H9 (cell line): ENCODE data around the gene LIN54. TPM values are rescaled to one million over a fixed set of nuclear protein-coding genes. Genes with fewer than 3 reads are reported as not detected.

Source experiments
- DNase-seq: peaks from one replicate; pipeline ENCODE4 v3.0.0-alpha.2; 2017
- H2AFZ ChIP-seq: one replicate; pipeline ENCODE4 v1.6.1; 2013; ENCODE audit warnings: mild to moderate bottlenecking, low read length, control low read depth, moderate library complexity
- H2AK5ac ChIP-seq: 2 replicates; pipeline ENCODE4 v1.6.1; 2013; ENCODE audit warnings: low read length, control low read depth, mixed read lengths; ENCODE audit not compliant: insufficient read length
- H2BK120ac ChIP-seq: one replicate; pipeline ENCODE4 v1.6.1; 2013; ENCODE audit warnings: low read depth, mild to moderate bottlenecking, low read length, control low read depth, inconsistent platforms; ENCODE audit not compliant: poor library complexity, severe bottlenecking
- H2BK12ac ChIP-seq: 2 replicates; pipeline ENCODE4 v1.6.1; 2013; ENCODE audit warnings: low read length, control low read depth, mixed read lengths, low read depth; ENCODE audit not compliant: insufficient read length
- H2BK15ac ChIP-seq: 2 replicates; pipeline ENCODE4 v1.6.1; 2013; ENCODE audit warnings: low read depth, low read length, control low read depth
- H2BK20ac ChIP-seq: one replicate; pipeline ENCODE4 v1.6.1; 2013; ENCODE audit warnings: low read depth, mild to moderate bottlenecking, low read length, control low read depth, inconsistent platforms; ENCODE audit not compliant: poor library complexity, severe bottlenecking
- H2BK5ac ChIP-seq: 2 replicates; pipeline ENCODE4 v1.6.1; 2013; ENCODE audit warnings: low read length, control low read depth, mixed read lengths; ENCODE audit not compliant: insufficient read length
- H3K14ac ChIP-seq: 2 replicates; pipeline ENCODE4 v1.6.1; 2013; ENCODE audit warnings: low read length, control low read depth; ENCODE audit not compliant: insufficient read depth
- H3K18ac ChIP-seq: 2 replicates; pipeline ENCODE4 v1.6.1; 2013; ENCODE audit warnings: low read depth, mild to moderate bottlenecking, mixed read lengths, low read length, control low read depth; ENCODE audit not compliant: insufficient read length
- H3K23ac ChIP-seq: 2 replicates; pipeline ENCODE4 v1.6.1; 2013; ENCODE audit warnings: low read length, control low read depth, mixed read lengths, low read depth; ENCODE audit not compliant: insufficient read length
- H3K23me2 ChIP-seq: 2 replicates; pipeline ENCODE4 v1.6.1; 2013; ENCODE audit warnings: low read depth, mild to moderate bottlenecking, mixed read lengths, low read length, control low read depth; ENCODE audit not compliant: insufficient read length, poor library complexity, severe bottlenecking
- H3K27ac ChIP-seq: 2 replicates; pipeline ENCODE4 v1.5.1; 2013; ENCODE audit warnings: low read length, control low read depth, mixed read lengths, low read depth; ENCODE audit not compliant: insufficient read length
- H3K27me3 ChIP-seq: 2 replicates; pipeline ENCODE4 v1.6.1; 2013; ENCODE audit warnings: low read length, control low read depth, inconsistent platforms; ENCODE audit not compliant: insufficient read depth
- H3K4ac ChIP-seq: 2 replicates; pipeline ENCODE4 v1.6.1; 2013; ENCODE audit warnings: low read depth, mild to moderate bottlenecking, control low read depth, inconsistent platforms, low read length, moderate library complexity
- H3K4me1 ChIP-seq: 2 replicates; pipeline ENCODE4 v1.6.1; 2013; ENCODE audit warnings: low read length, control low read depth, inconsistent platforms; ENCODE audit not compliant: insufficient read depth
- H3K4me2 ChIP-seq: 2 replicates; pipeline ENCODE4 v1.6.1; 2013; ENCODE audit warnings: low read length, control low read depth, mixed read lengths; ENCODE audit not compliant: insufficient read length, insufficient read depth
- H3K56ac ChIP-seq: 2 replicates; pipeline ENCODE4 v1.6.1; 2013; ENCODE audit warnings: low read depth, mild to moderate bottlenecking, mixed read lengths, low read length, control low read depth; ENCODE audit not compliant: insufficient read length
- H3K79me1 ChIP-seq: 2 replicates; pipeline ENCODE4 v1.6.1; 2013; ENCODE audit warnings: low read depth, mild to moderate bottlenecking, moderate library complexity, low read length, control low read depth, inconsistent platforms; ENCODE audit not compliant: insufficient read depth, poor library complexity, severe bottlenecking
- H3K79me2 ChIP-seq: 2 replicates; pipeline ENCODE4 v1.6.1; 2013; ENCODE audit warnings: low read length, control low read depth, inconsistent platforms; ENCODE audit not compliant: insufficient read depth
- H3K9ac ChIP-seq: 2 replicates; pipeline ENCODE4 v1.6.1; 2013; ENCODE audit warnings: low read length, control low read depth, mixed read lengths; ENCODE audit not compliant: insufficient read length; ENCODE audit errors: extremely low read depth
- H3K9me3 ChIP-seq: one replicate; pipeline ENCODE4 v1.6.1; 2013; ENCODE audit warnings: low read depth, low read length, inconsistent platforms; ENCODE audit not compliant: control insufficient read depth
- H3T11ph ChIP-seq: one replicate; pipeline ENCODE4 v1.6.1; 2013; ENCODE audit warnings: mild to moderate bottlenecking, low read length, control low read depth, inconsistent platforms
- H4K20me1 ChIP-seq: one replicate; pipeline ENCODE4 v1.6.1; 2013; ENCODE audit not compliant: control insufficient read depth, insufficient read length, insufficient read depth
- H4K5ac ChIP-seq: 2 replicates; pipeline ENCODE4 v1.6.1; 2013; ENCODE audit warnings: low read depth, mild to moderate bottlenecking, mixed read lengths, low read length, control low read depth; ENCODE audit not compliant: insufficient read length
- H4K8ac ChIP-seq: replicated peaks from 2 replicates; pipeline ENCODE4 v1.6.1; 2013; ENCODE audit warnings: low read length, control low read depth, mixed read lengths, low read depth; ENCODE audit not compliant: insufficient read length
- H4K91ac ChIP-seq: 2 replicates; pipeline ENCODE4 v1.6.1; 2013; ENCODE audit warnings: low read depth, mild to moderate bottlenecking, moderate library complexity, mixed read lengths, low read length, control low read depth; ENCODE audit not compliant: insufficient read length
- H3K27ac Mint-ChIP-seq, 3 experiments: 2 replicates in 2 of 3; 3 replicates in 1 of 3; pipeline ENCODE4 v1.8.0; 2020 to 2021; ENCODE audit warnings: mixed read lengths in 3 of 3, mild to moderate bottlenecking in 1 of 3, moderate library complexity in 1 of 3
- H3K27me3 Mint-ChIP-seq: 2 replicates; pipeline ENCODE4 v1.8.0; 2021; ENCODE audit warnings: low read depth, mild to moderate bottlenecking, moderate library complexity, mixed read lengths
- H3K36me3 Mint-ChIP-seq, 3 experiments: 2 replicates in 2 of 3; 3 replicates in 1 of 3; pipeline ENCODE4 v1.8.0; 2020 to 2021; ENCODE audit warnings: low read depth in 3 of 3, mixed read lengths in 3 of 3; ENCODE audit not compliant: insufficient read depth in 1 of 3
- H3K4me1 Mint-ChIP-seq, 2 experiments: 2 replicates each; pipeline ENCODE4 v1.8.0; 2020; ENCODE audit warnings: mixed read lengths in 2 of 2
- H3K4me3 Mint-ChIP-seq, 2 experiments: 2 replicates in 1 of 2; 3 replicates in 1 of 2; pipeline ENCODE4 v1.8.0; 2020 to 2021; ENCODE audit warnings: mild to moderate bottlenecking in 2 of 2, mixed read lengths in 2 of 2, moderate library complexity in 1 of 2
- H3K9me3 Mint-ChIP-seq, 2 experiments: 2 replicates in 1 of 2; 3 replicates in 1 of 2; pipeline ENCODE4 v1.8.0; 2020; ENCODE audit warnings: mild to moderate bottlenecking in 2 of 2, mixed read lengths in 2 of 2, moderate library complexity in 1 of 2
- WGBS: extraction: QIAGEN DNeasy Blood & Tissue Kit; methylation state at CpG from one replicate; pipeline ENCODE4 v1.1.7; 2013; ENCODE audit warnings: missing lambda C conversion rate, low lambda C conversion rate, mixed read lengths; ENCODE audit not compliant: insufficient read length; ENCODE audit errors: extremely low coverage; 5-methylcytosine and 5-hydroxymethylcytosine counted together
- total RNA-seq: library from RNA; stranded (reverse); gene quantifications from 2 replicates; pipeline ENCODE4 v1.2.1, GENCODE V29; 2021
- TF ChIP-seq, protein P1 (sequence below): fragments of 200-600 bp; sonication (generic); conservative IDR thresholded peaks from 3 replicates; pipeline ENCODE4 v1.8.0; 2021; ENCODE audit warnings: antibody characterized with exemption, mild to moderate bottlenecking

The LIN54 gene
- total RNA-seq, 1 experiment from 2014 or later, result 16.3 TPM

DNA sequence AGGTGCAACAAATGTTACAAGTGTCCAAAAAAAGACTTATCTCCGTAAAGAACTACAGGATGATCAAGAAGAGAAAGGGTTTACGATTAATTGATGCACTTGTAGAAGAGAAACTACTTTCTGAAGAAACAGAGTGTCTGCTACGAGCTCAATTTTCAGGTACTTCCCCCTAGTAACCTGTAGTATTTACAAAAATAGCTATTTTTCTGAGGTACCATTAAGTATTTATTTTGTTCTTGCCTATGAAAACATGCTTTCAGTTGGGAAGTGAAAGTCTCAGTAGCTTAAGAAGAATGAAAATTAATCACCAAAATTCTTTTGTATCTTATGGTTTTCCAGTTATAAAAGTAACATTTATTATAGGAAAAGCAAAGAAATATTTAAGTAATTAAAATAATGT is 104.2 kb downstream of the LIN54 start:
- Histone ChIP-seq H2AFZ (no peak overlapping the region), H4K5ac (no peak overlapping the region), H3K4ac (no peak overlapping the region), H2BK12ac (no peak overlapping the region), H2BK5ac (no peak overlapping the region), H4K8ac (no peak overlapping the region), H4K20me1 (no peaks in the 10 kb centered on the region), H3T11ph (no peak overlapping the region), H3K18ac (no peak overlapping the region), H2BK120ac (no peak overlapping the region), H2BK20ac (no peak overlapping the region), H3K27ac (no peak overlapping the region), H3K27me3 (no peaks in the 10 kb centered on the region), H3K79me1 (no peaks in the 10 kb centered on the region), H3K14ac (no peak overlapping the region), H3K9ac (no peak overlapping the region), H2BK15ac (no peak overlapping the region), H3K9me3 (no peaks in the 10 kb centered on the region), H2AK5ac (no peak overlapping the region), H3K4me1 (no peaks in the 10 kb centered on the region), H3K23ac (no peak overlapping the region), H3K79me2 (no peaks in the 10 kb centered on the region), H3K56ac (no peak overlapping the region), H4K91ac (no peak overlapping the region), H3K4me2 (no peak overlapping the region), H3K23me2 (no peaks in the 10 kb centered on the region)
- no peaks in the 10 kb centered on the region for H3K27me3 Mint-ChIP-seq
- DNase-seq, result no peak
- H3K4me1 Mint-ChIP-seq, result peaks cover 3% of the 10 kb centered on the region in 2 experiments; a peak in 2 of 4 replicates
- peaks cover 11 to 52% (median 45%) of the 10 kb centered on the region in 3 experiments; a peak in 6 of 7 replicates for H3K36me3 Mint-ChIP-seq
- no CpG with 5 or more reads among the region's 3 CpGs for WGBS
- H3K9me3 Mint-ChIP-seq, result no peaks in the 10 kb centered on the region
- TF ChIP-seq, protein P1, sequence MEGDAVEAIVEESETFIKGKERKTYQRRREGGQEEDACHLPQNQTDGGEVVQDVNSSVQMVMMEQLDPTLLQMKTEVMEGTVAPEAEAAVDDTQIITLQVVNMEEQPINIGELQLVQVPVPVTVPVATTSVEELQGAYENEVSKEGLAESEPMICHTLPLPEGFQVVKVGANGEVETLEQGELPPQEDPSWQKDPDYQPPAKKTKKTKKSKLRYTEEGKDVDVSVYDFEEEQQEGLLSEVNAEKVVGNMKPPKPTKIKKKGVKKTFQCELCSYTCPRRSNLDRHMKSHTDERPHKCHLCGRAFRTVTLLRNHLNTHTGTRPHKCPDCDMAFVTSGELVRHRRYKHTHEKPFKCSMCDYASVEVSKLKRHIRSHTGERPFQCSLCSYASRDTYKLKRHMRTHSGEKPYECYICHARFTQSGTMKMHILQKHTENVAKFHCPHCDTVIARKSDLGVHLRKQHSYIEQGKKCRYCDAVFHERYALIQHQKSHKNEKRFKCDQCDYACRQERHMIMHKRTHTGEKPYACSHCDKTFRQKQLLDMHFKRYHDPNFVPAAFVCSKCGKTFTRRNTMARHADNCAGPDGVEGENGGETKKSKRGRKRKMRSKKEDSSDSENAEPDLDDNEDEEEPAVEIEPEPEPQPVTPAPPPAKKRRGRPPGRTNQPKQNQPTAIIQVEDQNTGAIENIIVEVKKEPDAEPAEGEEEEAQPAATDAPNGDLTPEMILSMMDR, result no peak
- no peak overlapping the region for H3K4me3 Mint-ChIP-seq
- H3K27ac Mint-ChIP-seq, result no peak overlapping the region
